K562 (cell line): ENCODE data around the gene UQCRHL. TPM values are rescaled to one million over a fixed set of nuclear protein-coding genes. Genes with fewer than 3 reads are reported as not detected.

Experiments
- C11orf30 ChIP-seq: fragments of 450-650 bp; IDR thresholded peaks from 2 replicates; pipeline ENCODE4 v1.6.1; 2016; ENCODE audit warnings: low read depth, mild to moderate bottlenecking
- DLX4 ChIP-seq: fragments of 250-450 bp; sonication (Bioruptor Pico); IDR thresholded peaks from 2 replicates; pipeline ENCODE4 v1.6.1; 2021; ENCODE audit warnings: mild to moderate bottlenecking
- DPF2 ChIP-seq: fragments of 450-650 bp; IDR thresholded peaks from 2 replicates; pipeline ENCODE4 v1.6.1; 2016
- JUN ChIP-seq, 2 experiments: sonication (generic) in 1 of 2; formaldehyde crosslinking in 1 of 2; IDR thresholded peaks; 2 replicates each; pipeline versions ENCODE4 v1.6.1 to v1.8.0; 2012 to 2022; ENCODE audit warnings: borderline replicate concordance in 2 of 2, mild to moderate bottlenecking in 2 of 2, improper control_type of control experiment in 1 of 2, low read depth in 1 of 2, low read length in 1 of 2, missing genetic modification reagents in 1 of 2
- KDM1A ChIP-seq, 2 experiments: fragments of 450-650 bp; IDR thresholded peaks; 2 replicates each; pipeline ENCODE4 v1.6.1; 2016; ENCODE audit warnings: mild to moderate bottlenecking in 2 of 2
- MEF2A ChIP-seq: IDR thresholded peaks from 2 replicates; pipeline ENCODE4 v1.6.1; 2011; ENCODE audit warnings: low read depth, mild to moderate bottlenecking, low read length, moderate library complexity; ENCODE audit not compliant: control insufficient read depth
- NONO ChIP-seq, 2 experiments: fragments of 200-400 bp in 1 of 2; fragments of 450-650 bp in 1 of 2; formaldehyde crosslinking in 1 of 2; IDR thresholded peaks; 2 replicates each; pipeline ENCODE4 v1.6.1; 2017; ENCODE audit warnings: low read depth in 2 of 2, mild to moderate bottlenecking in 2 of 2, moderate library complexity in 2 of 2, low read length in 1 of 2
- NRF1 ChIP-seq, 2 experiments: fragments of 450-650 bp; IDR thresholded peaks in 1 of 2; conservative IDR thresholded peaks in 1 of 2; 2 replicates each; pipeline ENCODE4 v1.6.1; 2014; ENCODE audit warnings: mild to moderate bottlenecking in 2 of 2
- RAD21 ChIP-seq, 2 experiments: fragments of 250-450 bp in 1 of 2; fragments of 450-650 bp in 1 of 2; sonication (Bioruptor Pico) in 1 of 2; formaldehyde crosslinking in 1 of 2; IDR thresholded peaks in 1 of 2; conservative IDR thresholded peaks in 1 of 2; 2 replicates each; pipeline versions ENCODE4 v1.4.0 to v1.8.0; 2020 to 2022; ENCODE audit warnings: mild to moderate bottlenecking in 2 of 2, moderate library complexity in 1 of 2
- SRSF7 ChIP-seq: fragments of 200-400 bp; formaldehyde crosslinking; optimal IDR thresholded peaks from 2 replicates; pipeline ENCODE3; 2017; ENCODE audit warnings: mild to moderate bottlenecking, low read depth, low read length
- ZNF512 ChIP-seq: IDR thresholded peaks from 2 replicates; pipeline ENCODE4 v1.6.1; 2016; ENCODE audit warnings: missing genetic modification characterization, missing compliant biosample characterization
- ZNF780A ChIP-seq: fragments of 250-450 bp; sonication (Bioruptor Pico); IDR thresholded peaks from 2 replicates; pipeline ENCODE4 v1.5.0; 2021; ENCODE audit warnings: mild to moderate bottlenecking
- polyA plus RNA-seq, 8 experiments: library from polyadenylated mRNA; depleted of rRNA in 4 of 8; stranded (reverse) in 5 of 8; unstranded in 3 of 8; fragments of >200 nt; fragmentation: Nextera tagmentation in 2 of 8; fragmentation: Illumina TruSeq in 1 of 8; extraction: Ambion mirVana in 2 of 8; extraction: Trizol in 1 of 8; gene quantifications; 2 replicates each; pipeline versions ENCODE4 v1.2.1 to v1.2.3, GENCODE V29; 2011 to 2014; ENCODE audit warnings: inconsistent platforms in 1 of 8, missing spikeins in 1 of 8
- total RNA-seq, 7 experiments: library from RNA; depleted of rRNA in 6 of 7; stranded (reverse); fragments of >200 nt in 6 of 7; fragmentation: Illumina TruSeq in 2 of 7; extraction: Trizol in 2 of 7; gene quantifications; 2 replicates each; pipeline versions ENCODE4 v1.2.1 to v1.2.3, GENCODE V29; 2011 to 2021; ENCODE audit warnings: low replicate concordance in 1 of 7
- TF ChIP-seq, protein P1 (sequence below): fragments of 250-450 bp; sonication (Bioruptor Pico); IDR thresholded peaks from 2 replicates; pipeline ENCODE4 v1.4.0; 2020; ENCODE audit warnings: mild to moderate bottlenecking, moderate library complexity
- TF ChIP-seq, protein P2 (sequence below), 2 experiments: fragments of 450-650 bp; IDR thresholded peaks; 2 replicates each; pipeline ENCODE4 v1.6.1; 2018; ENCODE audit warnings: mild to moderate bottlenecking in 2 of 2, low read depth in 1 of 2; ENCODE audit not compliant: partially characterized antibody in 2 of 2
- TF ChIP-seq, protein P3 (sequence below): fragments of 450-650 bp; IDR thresholded peaks from one replicate; pipeline ENCODE4 v1.6.1; 2018; ENCODE audit warnings: mild to moderate bottlenecking, moderate library complexity; ENCODE audit not compliant: partially characterized antibody

The UQCRHL gene
- total and polyA plus RNA-seq, 9 of the 15 experiments (the other 6 are each of a cell fraction or from before 2014, with no cell fraction given): 5.1 to 41.3 (median 21.8) TPM

DNA sequence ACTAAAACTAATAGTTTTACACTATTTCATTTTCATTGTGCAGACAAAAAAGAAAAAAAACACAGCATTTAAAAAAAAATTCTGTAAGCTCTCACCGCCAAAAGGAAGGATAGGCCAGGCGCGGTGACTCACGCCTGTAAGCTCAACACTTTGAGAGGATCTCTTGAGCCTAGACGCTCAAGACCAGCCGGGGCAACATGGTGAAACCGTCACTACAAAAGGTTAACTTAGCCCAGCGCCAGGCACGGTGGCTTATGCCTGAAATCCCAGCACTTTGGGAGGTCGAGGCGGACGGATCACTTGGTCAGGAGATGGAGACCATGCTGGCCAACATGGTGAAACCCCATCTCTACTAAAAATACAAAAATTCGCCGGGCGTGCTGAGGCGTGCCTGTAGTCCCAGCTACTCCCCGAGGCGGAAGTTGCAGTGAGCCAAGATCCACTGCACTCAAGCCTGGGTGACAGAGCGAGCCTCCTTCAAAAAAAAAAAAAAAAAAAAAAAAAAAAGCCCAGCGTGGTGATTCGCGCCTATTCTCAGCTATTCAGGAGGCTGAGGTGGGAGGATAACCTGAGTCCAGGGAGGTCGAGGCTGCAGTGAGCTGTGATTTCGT is 25.7 kb upstream of the UQCRHL start (continued):
- TF ChIP-seq C11orf30 (no peak), MEF2A (0 out of 2 replicates have a peak, but pooled peaks have one; percentile 7), DPF2 (peak; percentile 52), RAD21 (CRISPR knock-in tag; conservative IDR thresholded peaks at IDR 0.05 in 1 of 2, IDR thresholded peaks at IDR 0.05 in 1 of 2) (no peak), NRF1 (conservative IDR thresholded peaks at IDR 0.05 in 1 of 2, IDR thresholded peaks at IDR 0.05 in 1 of 2) (peak in 1 of 2 experiments; percentile 40; a peak in 2 of 4 replicates), ZNF780A (CRISPR knock-in tag) (no peak), SRSF7 (no peak), KDM1A (IDR thresholded peaks at IDR 0.05) (no peak), DLX4 (no peak), ZNF512 (no peak), JUN (IDR thresholded peaks at IDR 0.05; ENCODE audit: borderline replicate concordance, low read depth, low read length) (peak; percentile 72), JUN (CRISPR knock-in tag; IDR thresholded peaks at IDR 0.05; ENCODE audit: borderline replicate concordance) (no peak), NONO (IDR thresholded peaks at IDR 0.05; ENCODE audit: low read depth in 2 of 2, low read length in 1 of 2) (0 out of 4 replicates have a peak, but pooled peaks of 1 of the 2 experiments have one; percentile 17)
- TF ChIP-seq, protein P1, sequence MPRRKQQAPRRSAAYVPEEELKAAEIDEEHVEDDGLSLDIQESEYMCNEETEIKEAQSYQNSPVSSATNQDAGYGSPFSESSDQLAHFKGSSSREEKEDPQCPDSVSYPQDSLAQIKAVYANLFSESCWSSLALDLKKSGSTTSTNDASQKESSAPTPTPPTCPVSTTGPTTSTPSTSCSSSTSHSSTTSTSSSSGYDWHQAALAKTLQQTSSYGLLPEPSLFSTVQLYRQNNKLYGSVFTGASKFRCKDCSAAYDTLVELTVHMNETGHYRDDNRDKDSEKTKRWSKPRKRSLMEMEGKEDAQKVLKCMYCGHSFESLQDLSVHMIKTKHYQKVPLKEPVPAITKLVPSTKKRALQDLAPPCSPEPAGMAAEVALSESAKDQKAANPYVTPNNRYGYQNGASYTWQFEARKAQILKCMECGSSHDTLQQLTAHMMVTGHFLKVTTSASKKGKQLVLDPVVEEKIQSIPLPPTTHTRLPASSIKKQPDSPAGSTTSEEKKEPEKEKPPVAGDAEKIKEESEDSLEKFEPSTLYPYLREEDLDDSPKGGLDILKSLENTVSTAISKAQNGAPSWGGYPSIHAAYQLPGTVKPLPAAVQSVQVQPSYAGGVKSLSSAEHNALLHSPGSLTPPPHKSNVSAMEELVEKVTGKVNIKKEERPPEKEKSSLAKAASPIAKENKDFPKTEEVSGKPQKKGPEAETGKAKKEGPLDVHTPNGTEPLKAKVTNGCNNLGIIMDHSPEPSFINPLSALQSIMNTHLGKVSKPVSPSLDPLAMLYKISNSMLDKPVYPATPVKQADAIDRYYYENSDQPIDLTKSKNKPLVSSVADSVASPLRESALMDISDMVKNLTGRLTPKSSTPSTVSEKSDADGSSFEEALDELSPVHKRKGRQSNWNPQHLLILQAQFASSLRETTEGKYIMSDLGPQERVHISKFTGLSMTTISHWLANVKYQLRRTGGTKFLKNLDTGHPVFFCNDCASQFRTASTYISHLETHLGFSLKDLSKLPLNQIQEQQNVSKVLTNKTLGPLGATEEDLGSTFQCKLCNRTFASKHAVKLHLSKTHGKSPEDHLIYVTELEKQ (CRISPR knock-in tag): no peak
- TF ChIP-seq, protein P2, sequence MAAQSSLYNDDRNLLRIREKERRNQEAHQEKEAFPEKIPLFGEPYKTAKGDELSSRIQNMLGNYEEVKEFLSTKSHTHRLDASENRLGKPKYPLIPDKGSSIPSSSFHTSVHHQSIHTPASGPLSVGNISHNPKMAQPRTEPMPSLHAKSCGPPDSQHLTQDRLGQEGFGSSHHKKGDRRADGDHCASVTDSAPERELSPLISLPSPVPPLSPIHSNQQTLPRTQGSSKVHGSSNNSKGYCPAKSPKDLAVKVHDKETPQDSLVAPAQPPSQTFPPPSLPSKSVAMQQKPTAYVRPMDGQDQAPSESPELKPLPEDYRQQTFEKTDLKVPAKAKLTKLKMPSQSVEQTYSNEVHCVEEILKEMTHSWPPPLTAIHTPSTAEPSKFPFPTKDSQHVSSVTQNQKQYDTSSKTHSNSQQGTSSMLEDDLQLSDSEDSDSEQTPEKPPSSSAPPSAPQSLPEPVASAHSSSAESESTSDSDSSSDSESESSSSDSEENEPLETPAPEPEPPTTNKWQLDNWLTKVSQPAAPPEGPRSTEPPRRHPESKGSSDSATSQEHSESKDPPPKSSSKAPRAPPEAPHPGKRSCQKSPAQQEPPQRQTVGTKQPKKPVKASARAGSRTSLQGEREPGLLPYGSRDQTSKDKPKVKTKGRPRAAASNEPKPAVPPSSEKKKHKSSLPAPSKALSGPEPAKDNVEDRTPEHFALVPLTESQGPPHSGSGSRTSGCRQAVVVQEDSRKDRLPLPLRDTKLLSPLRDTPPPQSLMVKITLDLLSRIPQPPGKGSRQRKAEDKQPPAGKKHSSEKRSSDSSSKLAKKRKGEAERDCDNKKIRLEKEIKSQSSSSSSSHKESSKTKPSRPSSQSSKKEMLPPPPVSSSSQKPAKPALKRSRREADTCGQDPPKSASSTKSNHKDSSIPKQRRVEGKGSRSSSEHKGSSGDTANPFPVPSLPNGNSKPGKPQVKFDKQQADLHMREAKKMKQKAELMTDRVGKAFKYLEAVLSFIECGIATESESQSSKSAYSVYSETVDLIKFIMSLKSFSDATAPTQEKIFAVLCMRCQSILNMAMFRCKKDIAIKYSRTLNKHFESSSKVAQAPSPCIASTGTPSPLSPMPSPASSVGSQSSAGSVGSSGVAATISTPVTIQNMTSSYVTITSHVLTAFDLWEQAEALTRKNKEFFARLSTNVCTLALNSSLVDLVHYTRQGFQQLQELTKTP (IDR thresholded peaks at IDR 0.05; ENCODE audit: low read depth in 1 of 2, partially characterized antibody in 2 of 2): peak; percentile 73 to 81
- TF ChIP-seq, protein P3, sequence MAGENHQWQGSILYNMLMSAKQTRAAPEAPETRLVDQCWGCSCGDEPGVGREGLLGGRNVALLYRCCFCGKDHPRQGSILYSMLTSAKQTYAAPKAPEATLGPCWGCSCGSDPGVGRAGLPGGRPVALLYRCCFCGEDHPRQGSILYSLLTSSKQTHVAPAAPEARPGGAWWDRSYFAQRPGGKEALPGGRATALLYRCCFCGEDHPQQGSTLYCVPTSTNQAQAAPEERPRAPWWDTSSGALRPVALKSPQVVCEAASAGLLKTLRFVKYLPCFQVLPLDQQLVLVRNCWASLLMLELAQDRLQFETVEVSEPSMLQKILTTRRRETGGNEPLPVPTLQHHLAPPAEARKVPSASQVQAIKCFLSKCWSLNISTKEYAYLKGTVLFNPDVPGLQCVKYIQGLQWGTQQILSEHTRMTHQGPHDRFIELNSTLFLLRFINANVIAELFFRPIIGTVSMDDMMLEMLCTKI: no peak
